Stomach (tissue), 4 donors: ENCODE measurements around the gene UBE2R2.

ENCODE experiments used
- CTCF ChIP-seq, 7 experiments: fragments of 450-650 bp in 4 of 7; fragments of 200-600 bp in 3 of 7; sonication (generic) in 3 of 7; IDR thresholded peaks; one replicate each; pipeline ENCODE4 v1.5.1; 2016 to 2019; ENCODE audit warnings: antibody characterized with exemption in 7 of 7, control low read depth in 2 of 7, mild to moderate bottlenecking in 1 of 7
- EP300 ChIP-seq: sonication (generic); formaldehyde crosslinking; IDR thresholded peaks from one replicate; pipeline ENCODE4 v1.6.1; 2017; ENCODE audit warnings: antibody characterized with exemption
- POLR2A ChIP-seq, 4 donors: fragments of 450-650 bp; IDR thresholded peaks; one replicate each; pipeline ENCODE4 v1.6.1; 2016; ENCODE audit warnings: antibody characterized with exemption in 4 of 4, control low read depth in 2 of 4, mild to moderate bottlenecking in 1 of 4, moderate library complexity in 1 of 4
- POLR2AphosphoS5 ChIP-seq, 3 donors: sonication (generic); formaldehyde crosslinking; IDR thresholded peaks; one replicate each; pipeline ENCODE4 v1.6.1; 2016; ENCODE audit warnings: antibody characterized with exemption in 3 of 3

- no peak for TF ChIP-seq CTCF (IDR thresholded peaks at IDR 0.05)
- no peak for TF ChIP-seq POLR2A (IDR thresholded peaks at IDR 0.05)
- no peak for TF ChIP-seq POLR2AphosphoS5 (IDR thresholded peaks at IDR 0.05)
- no peak for TF ChIP-seq EP300
These were observed 91.8 kb downstream of the UBE2R2 start for GRCh38 chr9:33908749-33909148.
